ENCODE measurements around the gene ADAMTS8. TPM values are rescaled to one million over a fixed set of nuclear protein-coding genes. Genes with fewer than 3 reads are reported as not detected.

Gene ADAMTS8
- total and polyA plus RNA-seq, 2 donors (not counting 1 experiment from before 2014, with no cell fraction given) = 15.0 to 18.8 TPM

GRCh38 chr11:130476200-130476921, 48.0 kb upstream of the ADAMTS8 start:
- H3K9me3 ChIP-seq (ENCODE audit: control insufficient read depth, insufficient read depth, low read depth, low read length) = no peaks in the 10 kb centered on the region
- H3K79me2 ChIP-seq (ENCODE audit: control insufficient read depth, insufficient read depth, low read length) = no peaks in the 10 kb centered on the region
- H3K9ac ChIP-seq (ENCODE audit: insufficient read depth, low read length) = no peak overlapping the region
- peak in 1 of 2 donors; percentile 50 for DNase-seq (ENCODE audit: low read depth in 2 of 2)
- no peak overlapping the region for H2AFZ ChIP-seq (ENCODE audit: low read length)
- peaks cover 36% of the 10 kb centered on the region for H3K36me3 ChIP-seq (ENCODE audit: control insufficient read depth, insufficient read depth, low read length)
- TF ChIP-seq, protein P1, sequence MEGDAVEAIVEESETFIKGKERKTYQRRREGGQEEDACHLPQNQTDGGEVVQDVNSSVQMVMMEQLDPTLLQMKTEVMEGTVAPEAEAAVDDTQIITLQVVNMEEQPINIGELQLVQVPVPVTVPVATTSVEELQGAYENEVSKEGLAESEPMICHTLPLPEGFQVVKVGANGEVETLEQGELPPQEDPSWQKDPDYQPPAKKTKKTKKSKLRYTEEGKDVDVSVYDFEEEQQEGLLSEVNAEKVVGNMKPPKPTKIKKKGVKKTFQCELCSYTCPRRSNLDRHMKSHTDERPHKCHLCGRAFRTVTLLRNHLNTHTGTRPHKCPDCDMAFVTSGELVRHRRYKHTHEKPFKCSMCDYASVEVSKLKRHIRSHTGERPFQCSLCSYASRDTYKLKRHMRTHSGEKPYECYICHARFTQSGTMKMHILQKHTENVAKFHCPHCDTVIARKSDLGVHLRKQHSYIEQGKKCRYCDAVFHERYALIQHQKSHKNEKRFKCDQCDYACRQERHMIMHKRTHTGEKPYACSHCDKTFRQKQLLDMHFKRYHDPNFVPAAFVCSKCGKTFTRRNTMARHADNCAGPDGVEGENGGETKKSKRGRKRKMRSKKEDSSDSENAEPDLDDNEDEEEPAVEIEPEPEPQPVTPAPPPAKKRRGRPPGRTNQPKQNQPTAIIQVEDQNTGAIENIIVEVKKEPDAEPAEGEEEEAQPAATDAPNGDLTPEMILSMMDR (conservative IDR thresholded peaks at IDR 0.05 in 1 of 2, IDR thresholded peaks at IDR 0.05 in 1 of 2; ENCODE audit: low read depth in 1 of 2, low read length in 2 of 2) = no peak
- no peak for TF ChIP-seq EZH2 (IDR thresholded peaks at IDR 0.05; ENCODE audit: low read length, missing control alignments)
- no peak overlapping the region for H3K4me3 ChIP-seq (replicated peaks in 1 of 4; ENCODE audit: control extremely low read depth in 1 of 4, insufficient read depth in 1 of 4, low read depth in 3 of 4, low read length in 4 of 4)
- peaks cover 26% of the 10 kb centered on the region for H3K4me1 ChIP-seq (ENCODE audit: control insufficient read depth, extremely low read depth, insufficient read depth, low read length)
- peak overlapping the region; percentile 83 for H3K27ac ChIP-seq (ENCODE audit: insufficient read depth, low read length)
- no peak overlapping the region for H3K4me2 ChIP-seq (ENCODE audit: extremely low read depth, insufficient read depth, low read length)
- no peaks in the 10 kb centered on the region for H4K20me1 ChIP-seq (ENCODE audit: control insufficient read depth, extremely low read depth, insufficient read depth, low read length)
- no peaks in the 10 kb centered on the region for H3K27me3 ChIP-seq (ENCODE audit: control insufficient read depth, insufficient read depth, low read length)

DNA sequence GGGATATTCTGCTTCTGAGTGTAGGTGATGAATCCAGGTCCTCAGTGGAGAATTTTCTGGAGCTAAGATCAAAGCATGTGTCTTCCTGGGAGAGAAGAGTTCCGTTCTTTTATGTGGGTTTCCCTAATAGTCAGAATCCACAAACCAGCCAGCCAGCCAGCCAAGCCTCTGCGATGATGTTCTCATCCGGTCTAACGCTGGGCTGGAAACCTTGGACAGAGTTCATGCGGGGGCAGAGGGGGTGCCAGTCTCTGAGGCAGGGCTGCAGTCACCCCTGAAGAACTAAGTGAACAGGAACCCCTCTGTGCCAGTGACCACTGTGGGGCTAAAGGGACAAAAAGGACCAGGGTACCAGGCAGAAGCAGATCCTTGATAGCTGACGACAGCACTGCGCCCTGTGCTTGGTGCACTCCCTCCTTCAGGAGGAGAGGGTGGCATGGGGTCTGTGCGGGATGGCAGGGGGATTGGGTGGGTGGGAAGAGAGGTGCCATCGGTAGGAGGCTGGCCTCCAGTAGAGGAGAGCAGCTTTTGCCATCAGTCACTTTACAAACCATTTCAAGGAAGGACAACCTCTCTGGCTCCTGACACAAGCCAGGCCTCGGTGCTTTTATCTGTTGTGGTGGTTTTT, 47.1 kb upstream of the ADAMTS8 start:
- no peaks in the 10 kb centered on the region for H3K27me3 ChIP-seq (ENCODE audit: control insufficient read depth, insufficient read depth, low read length)
- H3K27ac ChIP-seq (ENCODE audit: insufficient read depth, low read length) = no peak overlapping the region
- no peak overlapping the region for H2AFZ ChIP-seq (ENCODE audit: low read length)
- no peaks in the 10 kb centered on the region for H3K9me3 ChIP-seq (ENCODE audit: control insufficient read depth, insufficient read depth, low read depth, low read length)
- no peak overlapping the region for H3K4me3 ChIP-seq (replicated peaks in 1 of 4; ENCODE audit: control extremely low read depth in 1 of 4, insufficient read depth in 1 of 4, low read depth in 3 of 4, low read length in 4 of 4)
- H3K4me2 ChIP-seq (ENCODE audit: extremely low read depth, insufficient read depth, low read length) = no peak overlapping the region
- no peaks in the 10 kb centered on the region for H4K20me1 ChIP-seq (ENCODE audit: control insufficient read depth, extremely low read depth, insufficient read depth, low read length)
- H3K4me1 ChIP-seq (ENCODE audit: control insufficient read depth, extremely low read depth, insufficient read depth, low read length) = peaks cover 26% of the 10 kb centered on the region
- H3K36me3 ChIP-seq (ENCODE audit: control insufficient read depth, insufficient read depth, low read length) = peaks cover 41% of the 10 kb centered on the region
- no peaks in the 10 kb centered on the region for H3K79me2 ChIP-seq (ENCODE audit: control insufficient read depth, insufficient read depth, low read length)
- no peak for TF ChIP-seq EZH2 (IDR thresholded peaks at IDR 0.05; ENCODE audit: low read length, missing control alignments)
- TF ChIP-seq, protein P1 (conservative IDR thresholded peaks at IDR 0.05 in 1 of 2, IDR thresholded peaks at IDR 0.05 in 1 of 2; ENCODE audit: low read depth in 1 of 2, low read length in 2 of 2) = no peak
- peak in 1 of 2 donors; percentile 44 for DNase-seq (ENCODE audit: low read depth in 2 of 2)
- no peak overlapping the region for H3K9ac ChIP-seq (ENCODE audit: insufficient read depth, low read length)

- H3K79me2 ChIP-seq (ENCODE audit: control insufficient read depth, insufficient read depth, low read length) = no peaks in the 10 kb centered on the region
- no peak overlapping the region for H3K4me2 ChIP-seq (ENCODE audit: extremely low read depth, insufficient read depth, low read length)
- no peak overlapping the region for H3K4me3 ChIP-seq (replicated peaks in 1 of 4; ENCODE audit: control extremely low read depth in 1 of 4, insufficient read depth in 1 of 4, low read depth in 3 of 4, low read length in 4 of 4)
- H2AFZ ChIP-seq (ENCODE audit: low read length) = no peak overlapping the region
- peak overlapping the region; percentile 25 for H3K27ac ChIP-seq (ENCODE audit: insufficient read depth, low read length)
- no peaks in the 10 kb centered on the region for H3K27me3 ChIP-seq (ENCODE audit: control insufficient read depth, insufficient read depth, low read length)
- H3K4me1 ChIP-seq (ENCODE audit: control insufficient read depth, extremely low read depth, insufficient read depth, low read length) = peaks cover 26% of the 10 kb centered on the region
- H3K9ac ChIP-seq (ENCODE audit: insufficient read depth, low read length) = no peak overlapping the region
- H3K36me3 ChIP-seq (ENCODE audit: control insufficient read depth, insufficient read depth, low read length) = peaks cover 41% of the 10 kb centered on the region
- H3K9me3 ChIP-seq (ENCODE audit: control insufficient read depth, insufficient read depth, low read depth, low read length) = no peaks in the 10 kb centered on the region
- H4K20me1 ChIP-seq (ENCODE audit: control insufficient read depth, extremely low read depth, insufficient read depth, low read length) = no peaks in the 10 kb centered on the region
- no peak for DNase-seq (ENCODE audit: low read depth in 2 of 2)
- TF ChIP-seq, protein P1 (conservative IDR thresholded peaks at IDR 0.05 in 1 of 2, IDR thresholded peaks at IDR 0.05 in 1 of 2; ENCODE audit: low read depth in 1 of 2, low read length in 2 of 2) = no peak
- TF ChIP-seq EZH2 (IDR thresholded peaks at IDR 0.05; ENCODE audit: low read length, missing control alignments) = no peak
These were observed 46.4 kb upstream of the ADAMTS8 start for GRCh38 chr11:130474637-130475400.
